ENCODE data around the gene RGS1.

GRCh38 chr1:192564099-192564498 is 11.5 kb upstream of the RGS1 start:
- no peak for TF ChIP-seq CTCF (IDR thresholded peaks at IDR 0.05; ENCODE audit: low read length)
- TF ChIP-seq EZH2phosphoT487 (IDR thresholded peaks at IDR 0.05; ENCODE audit: low read length): no peak
